ENCODE results near the gene TANC1.

DNA sequence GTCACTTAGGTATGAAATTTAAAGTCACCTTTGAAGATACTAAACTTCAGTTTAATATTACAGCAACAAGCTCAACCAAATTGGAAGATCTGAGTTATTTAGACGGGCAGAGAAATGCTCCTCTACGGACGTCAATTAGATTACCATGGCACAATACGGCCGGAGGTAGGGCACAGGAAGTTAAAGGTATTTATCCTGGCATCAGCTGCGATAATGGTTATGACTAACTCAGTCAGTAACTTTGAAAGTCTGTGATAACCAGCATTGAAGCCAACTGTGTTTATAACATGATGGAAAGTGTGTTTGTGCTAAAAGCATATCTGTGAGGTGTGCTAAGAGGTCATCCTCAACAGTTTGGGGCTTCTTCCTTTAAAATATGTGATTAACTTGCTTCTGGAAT lies 200.7 kb downstream of the TANC1 start:
- TF ChIP-seq, protein P1, sequence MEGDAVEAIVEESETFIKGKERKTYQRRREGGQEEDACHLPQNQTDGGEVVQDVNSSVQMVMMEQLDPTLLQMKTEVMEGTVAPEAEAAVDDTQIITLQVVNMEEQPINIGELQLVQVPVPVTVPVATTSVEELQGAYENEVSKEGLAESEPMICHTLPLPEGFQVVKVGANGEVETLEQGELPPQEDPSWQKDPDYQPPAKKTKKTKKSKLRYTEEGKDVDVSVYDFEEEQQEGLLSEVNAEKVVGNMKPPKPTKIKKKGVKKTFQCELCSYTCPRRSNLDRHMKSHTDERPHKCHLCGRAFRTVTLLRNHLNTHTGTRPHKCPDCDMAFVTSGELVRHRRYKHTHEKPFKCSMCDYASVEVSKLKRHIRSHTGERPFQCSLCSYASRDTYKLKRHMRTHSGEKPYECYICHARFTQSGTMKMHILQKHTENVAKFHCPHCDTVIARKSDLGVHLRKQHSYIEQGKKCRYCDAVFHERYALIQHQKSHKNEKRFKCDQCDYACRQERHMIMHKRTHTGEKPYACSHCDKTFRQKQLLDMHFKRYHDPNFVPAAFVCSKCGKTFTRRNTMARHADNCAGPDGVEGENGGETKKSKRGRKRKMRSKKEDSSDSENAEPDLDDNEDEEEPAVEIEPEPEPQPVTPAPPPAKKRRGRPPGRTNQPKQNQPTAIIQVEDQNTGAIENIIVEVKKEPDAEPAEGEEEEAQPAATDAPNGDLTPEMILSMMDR (IDR thresholded peaks at IDR 0.05; ENCODE audit: borderline replicate concordance, extremely low read depth, low read length, poor library complexity, severe bottlenecking): no peak
- no peak for TF ChIP-seq EZH2 (IDR thresholded peaks at IDR 0.05; ENCODE audit: borderline replicate concordance, low read depth, low read length, severe bottlenecking)

Measured in DND-41 (cell line).